Mucosa of rectum (tissue), 2 donors: Measurements from ENCODE around the gene ADCY2.
"Not testable (repeated sequence)": the region's sequence is repeated elsewhere in the genome, so short reads cannot be mapped to it uniquely, and the experiment has no call there.

Experiments used
- H3K27ac ChIP-seq, 2 donors: one replicate each; pipeline ENCODE4 v1.7.0; 2013; ENCODE audit warnings: inconsistent platforms in 2 of 2, low read depth in 2 of 2, low read length in 2 of 2
- H3K27me3 ChIP-seq, 2 donors: one replicate each; pipeline ENCODE4 v1.7.0; 2013; ENCODE audit warnings: low read length in 2 of 2; ENCODE audit not compliant: control insufficient read depth in 2 of 2, insufficient read depth in 2 of 2
- H3K36me3 ChIP-seq, 2 donors: one replicate each; pipeline ENCODE4 v1.7.0; 2013; ENCODE audit warnings: low read length in 2 of 2; ENCODE audit not compliant: control insufficient read depth in 2 of 2, insufficient read depth in 2 of 2
- H3K4me1 ChIP-seq, 2 donors: one replicate each; pipeline ENCODE4 v1.7.0; 2013; ENCODE audit warnings: low read length in 2 of 2, mild to moderate bottlenecking in 1 of 2; ENCODE audit not compliant: control insufficient read depth in 2 of 2, insufficient read depth in 2 of 2
- H3K4me3 ChIP-seq, 2 donors: one replicate each; pipeline ENCODE4 v1.7.0; 2013; ENCODE audit warnings: low read length in 2 of 2
- H3K9ac ChIP-seq, 2 donors: one replicate each; pipeline ENCODE4 v1.7.0; 2013; ENCODE audit warnings: low read length in 2 of 2, low read depth in 1 of 2, mild to moderate bottlenecking in 1 of 2
- H3K9me3 ChIP-seq, 2 donors: one replicate each; pipeline ENCODE4 v1.7.0; 2013; ENCODE audit warnings: low read length in 2 of 2; ENCODE audit not compliant: control insufficient read depth in 2 of 2
- donor health status: healthy.
- donor health status: Normal muscosa, but diverticular disease.

Gene ADCY2

GRCh38 chr5:7418276-7418675 is 22.3 kb downstream of the ADCY2 start:
- H3K4me3 ChIP-seq: no peak overlapping the region
- H3K9ac ChIP-seq: no peak overlapping the region
- H3K27me3 ChIP-seq: no peaks in the 10 kb centered on the region
- H3K9me3 ChIP-seq: no peaks in the 10 kb centered on the region
- H3K36me3 ChIP-seq: no peaks in the 10 kb centered on the region
- H3K4me1 ChIP-seq: no peaks in the 10 kb centered on the region
- no peak overlapping the region for H3K27ac ChIP-seq

DNA sequence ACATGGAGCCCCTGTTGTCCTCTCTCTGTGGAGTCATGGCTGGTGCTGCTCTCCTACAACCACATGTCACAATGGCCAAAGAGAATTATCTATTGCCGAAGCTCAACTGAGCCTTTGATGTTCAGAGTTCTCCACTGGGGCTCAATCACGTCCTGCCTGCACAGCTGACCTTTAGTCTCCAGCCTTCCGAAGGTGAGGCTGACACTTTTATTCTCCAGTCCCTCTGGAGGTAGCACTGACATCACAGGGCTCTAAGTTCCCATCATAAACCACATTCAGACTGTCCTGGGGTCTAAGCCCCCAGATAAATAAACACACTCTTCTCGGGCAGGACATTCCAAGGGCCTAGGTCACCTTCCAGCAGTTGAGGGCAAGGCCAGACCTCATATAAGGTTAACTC is 23.4 kb downstream of the ADCY2 start:
- no peaks in the 10 kb centered on the region for H3K27me3 ChIP-seq
- H3K9ac ChIP-seq: no peak overlapping the region
- H3K27ac ChIP-seq: no peak overlapping the region
- H3K36me3 ChIP-seq: no peaks in the 10 kb centered on the region
- H3K4me1 ChIP-seq: no peaks in the 10 kb centered on the region
- no peak overlapping the region for H3K4me3 ChIP-seq
- H3K9me3 ChIP-seq: no peaks in the 10 kb centered on the region

DNA sequence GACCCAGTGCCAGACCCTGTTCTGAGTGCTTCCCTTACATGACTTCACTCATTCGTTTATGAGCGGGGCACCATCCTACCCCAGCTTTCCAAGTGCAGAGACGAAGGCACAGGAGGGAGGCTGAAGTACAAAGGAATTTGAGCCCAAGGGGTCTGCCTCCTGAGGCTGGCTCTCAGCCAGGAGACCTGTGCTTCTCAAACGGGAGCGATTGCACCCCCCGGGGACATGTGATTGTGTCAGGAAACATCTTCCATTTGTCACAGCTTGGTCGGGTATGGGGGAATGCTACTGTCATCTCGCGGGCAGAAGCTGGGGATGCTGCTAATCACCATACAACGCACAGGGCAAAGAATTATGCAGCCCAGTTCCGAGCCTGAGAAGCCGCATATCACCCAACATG is 23.9 kb downstream of the ADCY2 start:
- H3K9ac ChIP-seq: no peak overlapping the region
- no peaks in the 10 kb centered on the region for H3K4me1 ChIP-seq
- H3K36me3 ChIP-seq: no peaks in the 10 kb centered on the region
- no peaks in the 10 kb centered on the region for H3K9me3 ChIP-seq
- H3K27me3 ChIP-seq: no peaks in the 10 kb centered on the region
- no peak overlapping the region for H3K4me3 ChIP-seq
- no peak overlapping the region for H3K27ac ChIP-seq

GRCh38 chr5:7420510-7421280 is 24.8 kb downstream of the ADCY2 start:
- no peaks in the 10 kb centered on the region for H3K9me3 ChIP-seq
- no peaks in the 10 kb centered on the region for H3K27me3 ChIP-seq
- H3K9ac ChIP-seq: no peak overlapping the region
- H3K4me3 ChIP-seq: no peak overlapping the region
- H3K27ac ChIP-seq: no peak overlapping the region
- no peaks in the 10 kb centered on the region for H3K36me3 ChIP-seq
- no peaks in the 10 kb centered on the region for H3K4me1 ChIP-seq

DNA sequence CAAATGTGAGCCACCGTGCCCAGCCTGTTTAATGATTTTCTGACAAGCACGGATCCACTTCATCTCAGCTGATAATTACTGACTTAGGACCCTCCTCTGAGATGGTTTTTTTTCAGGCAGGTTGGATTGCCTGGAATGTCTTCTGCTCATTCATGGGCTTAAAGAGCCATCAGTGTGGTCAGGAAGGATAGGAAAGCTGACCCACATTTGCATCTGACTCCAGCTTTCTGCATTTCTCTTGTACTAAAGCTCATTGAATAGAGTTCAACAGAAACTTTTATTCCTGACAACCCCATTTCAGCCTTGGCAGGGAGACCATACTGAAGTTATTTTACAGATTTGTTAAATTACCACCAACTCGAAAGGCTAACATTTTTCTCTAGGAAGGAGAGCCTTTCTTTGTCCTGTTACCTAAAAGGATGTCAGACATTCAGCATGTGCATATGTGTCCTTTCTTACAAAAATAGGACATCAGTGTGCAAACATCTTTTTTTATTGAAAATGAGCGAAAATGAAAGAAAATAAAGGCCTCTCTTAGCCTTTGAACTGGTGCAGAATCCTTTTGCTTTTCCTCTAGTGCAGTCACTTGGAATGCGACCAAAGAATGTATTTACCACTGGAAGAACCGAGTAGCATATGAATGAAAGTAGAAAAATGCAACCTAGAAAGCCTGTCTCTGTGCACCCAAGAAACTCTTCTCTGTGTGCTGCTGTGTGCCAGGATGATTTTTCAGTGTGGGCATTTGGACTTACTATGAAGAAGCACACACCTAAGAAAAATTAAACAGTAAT is 26.6 kb downstream of the ADCY2 start:
- Histone ChIP-seq H3K36me3 (no peaks in the 10 kb centered on the region), H3K27me3 (no peaks in the 10 kb centered on the region), H3K9ac (no peak overlapping the region), H3K4me1 (no peaks in the 10 kb centered on the region), H3K4me3 (no peak overlapping the region), H3K27ac (no peak overlapping the region), H3K9me3 (no peaks in the 10 kb centered on the region)

DNA sequence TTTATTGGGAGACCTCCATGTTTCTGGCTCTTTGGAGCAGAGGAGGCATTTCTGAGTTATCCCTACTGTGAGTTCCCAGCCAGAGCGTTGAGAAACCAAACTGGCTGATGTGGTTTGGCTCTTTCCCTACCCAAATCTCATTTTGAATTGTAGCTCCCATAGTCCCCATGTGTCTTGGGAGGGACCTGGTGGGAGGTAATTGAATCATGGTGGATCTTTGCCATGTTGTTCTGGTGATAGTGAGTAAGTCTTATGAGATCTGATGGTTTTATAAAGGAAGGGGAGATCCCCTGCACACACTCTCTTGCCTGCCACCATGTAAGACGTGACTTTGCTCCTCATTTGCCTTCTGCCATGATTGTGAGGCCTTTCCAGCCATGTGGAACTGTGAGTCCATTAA is 27.3 kb downstream of the ADCY2 start:
- not testable (repeated sequence) for H3K27ac ChIP-seq, H3K9me3 ChIP-seq, H3K36me3 ChIP-seq, H3K27me3 ChIP-seq, H3K4me1 ChIP-seq, H3K4me3 ChIP-seq, H3K9ac ChIP-seq

- Histone ChIP-seq H3K9me3 (no peaks in the 10 kb centered on the region), H3K27ac (no peak overlapping the region), H3K27me3 (no peaks in the 10 kb centered on the region), H3K4me3 (no peak overlapping the region), H3K4me1 (no peaks in the 10 kb centered on the region), H3K9ac (no peak overlapping the region), H3K36me3 (no peaks in the 10 kb centered on the region)
Observed at GRCh38 chr5:7425830-7426229, 29.9 kb downstream of the ADCY2 start.

DNA sequence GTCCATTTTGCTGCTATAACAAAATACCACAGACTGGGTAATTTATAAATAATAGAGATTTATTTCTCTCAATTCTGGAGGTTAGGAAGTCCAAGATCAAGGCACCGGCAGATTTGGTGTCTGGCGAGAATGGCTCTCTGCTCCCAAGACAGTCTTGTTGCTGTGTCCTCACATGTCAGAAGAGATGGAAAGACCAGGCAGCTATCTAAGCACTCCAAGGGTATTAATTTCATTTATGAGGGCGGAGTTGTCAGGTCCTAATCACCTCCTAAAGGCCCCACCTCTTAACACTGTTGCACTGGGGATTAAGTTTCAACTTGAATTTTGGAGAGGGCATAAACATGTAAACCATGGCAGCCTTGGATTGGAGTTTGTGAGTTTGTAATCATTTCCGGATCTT is 30.3 kb downstream of the ADCY2 start:
- no peak overlapping the region for H3K4me3 ChIP-seq
- H3K4me1 ChIP-seq: no peaks in the 10 kb centered on the region
- no peaks in the 10 kb centered on the region for H3K36me3 ChIP-seq
- H3K9me3 ChIP-seq: no peaks in the 10 kb centered on the region
- no peak overlapping the region for H3K9ac ChIP-seq
- no peak overlapping the region for H3K27ac ChIP-seq
- no peaks in the 10 kb centered on the region for H3K27me3 ChIP-seq

GRCh38 chr5:7434914-7435313 is 39.0 kb downstream of the ADCY2 start:
- H3K9ac ChIP-seq: no peak overlapping the region
- no peaks in the 10 kb centered on the region for H3K27me3 ChIP-seq
- no peaks in the 10 kb centered on the region for H3K9me3 ChIP-seq
- no peaks in the 10 kb centered on the region for H3K4me1 ChIP-seq
- no peak overlapping the region for H3K27ac ChIP-seq
- no peaks in the 10 kb centered on the region for H3K36me3 ChIP-seq
- H3K4me3 ChIP-seq: no peak overlapping the region

DNA sequence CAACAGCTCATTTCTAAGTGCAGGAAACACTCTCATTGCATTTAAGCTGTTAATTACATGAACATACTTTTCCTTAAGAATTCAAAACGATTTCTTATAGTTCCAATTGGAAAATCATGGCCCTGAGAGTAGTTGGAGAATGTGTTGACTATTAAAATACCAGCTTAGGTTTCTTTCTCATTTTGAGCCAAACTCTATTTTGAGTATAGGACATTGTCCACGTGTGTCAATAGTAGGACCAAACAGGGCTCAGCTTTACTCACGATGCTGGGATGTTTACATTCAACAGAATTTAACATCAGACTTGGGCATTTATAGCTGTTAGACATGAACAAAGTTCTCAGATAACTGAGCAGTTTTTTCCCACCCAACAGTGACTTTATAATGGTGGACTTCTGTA is 39.6 kb downstream of the ADCY2 start:
- H3K27me3 ChIP-seq: no peaks in the 10 kb centered on the region
- H3K4me1 ChIP-seq: no peaks in the 10 kb centered on the region
- H3K9ac ChIP-seq: no peak overlapping the region
- no peaks in the 10 kb centered on the region for H3K36me3 ChIP-seq
- H3K4me3 ChIP-seq: no peak overlapping the region
- no peaks in the 10 kb centered on the region for H3K9me3 ChIP-seq
- H3K27ac ChIP-seq: no peak overlapping the region
